Brain microvascular endothelial cell (primary cell): ENCODE measurements around the gene OTOR.

Source experiments
- DNase-seq: peaks from one replicate; pipeline ENCODE4 v3.0.0-alpha.2; 2020
- H3K27ac ChIP-seq: fragments of 250-450 bp; sonication (Bioruptor Pico); 2 replicates; pipeline ENCODE4 v1.5.1; 2020; ENCODE audit warnings: mild to moderate bottlenecking, moderate library complexity
- H3K27me3 ChIP-seq: fragments of 250-450 bp; sonication (Bioruptor Pico); replicated peaks from 2 replicates; pipeline ENCODE4 v1.5.1; 2020; ENCODE audit warnings: mild to moderate bottlenecking
- H3K36me3 ChIP-seq: fragments of 250-450 bp; sonication (Bioruptor Pico); replicated peaks from 2 replicates; pipeline ENCODE4 v1.5.1; 2020; ENCODE audit warnings: mild to moderate bottlenecking
- H3K4me3 ChIP-seq: 2 replicates; pipeline ENCODE4 v1.5.1; 2011; ENCODE audit warnings: low read depth, mild to moderate bottlenecking, control low read depth, low read length, moderate library complexity
- CTCF ChIP-seq: IDR thresholded peaks from 2 replicates; pipeline ENCODE4 v1.5.1; 2011; ENCODE audit warnings: low read depth, mild to moderate bottlenecking, moderate library complexity, low read length, control low read depth, inconsistent platforms; ENCODE audit errors: missing control alignments
- in situ Hi-C: cut with HindIII; loops from 2 replicates; pipeline ENCODE4 v1.10.0; 2017; ENCODE audit warnings: low sequenced_read_pairs, low pct_ligation_motif_present

The OTOR gene

DNA sequence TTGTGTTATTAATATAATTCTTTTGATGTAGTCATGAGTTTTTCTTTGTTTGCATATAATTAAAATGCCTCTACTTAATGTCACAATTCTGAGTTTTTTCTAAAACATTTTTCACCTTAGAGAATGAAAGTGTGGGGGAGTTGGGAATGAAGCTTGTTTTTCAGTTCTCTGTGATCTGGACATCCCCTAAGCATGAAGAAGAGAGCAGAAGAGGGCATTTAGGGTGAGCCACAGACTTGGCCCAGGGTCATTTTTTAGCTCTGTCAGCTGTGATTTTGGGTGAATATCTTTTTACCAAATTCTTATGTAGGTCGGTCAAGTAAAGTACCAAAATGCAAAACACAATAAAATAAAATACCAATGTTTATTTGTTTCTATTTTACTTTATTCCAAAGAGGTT lies 3.9 kb downstream of the OTOR start:
- no peaks in the 10 kb centered on the region for H3K36me3 ChIP-seq
- DNase-seq, result no peak
- no peak overlapping the region for H3K4me3 ChIP-seq
- no peak overlapping the region for H3K27ac ChIP-seq
- no peak for TF ChIP-seq CTCF
- no peaks in the 10 kb centered on the region for H3K27me3 ChIP-seq
- in situ Hi-C loops, result no loop called here

DNA sequence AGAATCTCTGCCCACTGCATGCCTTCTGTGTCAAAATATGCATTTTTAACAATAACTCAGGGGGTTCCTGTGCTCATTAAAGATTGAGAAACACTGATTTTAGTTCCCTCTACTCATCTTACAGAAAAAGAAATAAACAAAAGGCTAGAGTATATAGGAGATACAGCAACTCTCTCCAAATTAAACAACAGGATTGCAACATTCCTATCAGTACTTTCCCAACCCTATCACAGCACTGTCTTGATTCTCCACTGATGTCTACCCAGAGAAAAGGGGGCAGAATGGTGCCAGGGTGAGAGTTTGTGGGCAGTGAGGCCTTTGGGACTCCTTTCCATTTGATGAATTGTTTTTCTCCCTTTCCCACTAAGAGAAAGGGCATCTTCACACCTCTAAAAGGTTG lies 4.7 kb downstream of the OTOR start:
- in situ Hi-C loops, result no loop called here
- DNase-seq, result no peak
- Histone ChIP-seq H3K27ac (no peak overlapping the region), H3K36me3 (no peaks in the 10 kb centered on the region), H3K4me3 (no peak overlapping the region), H3K27me3 (no peaks in the 10 kb centered on the region)
- TF ChIP-seq CTCF, result no peak

DNA sequence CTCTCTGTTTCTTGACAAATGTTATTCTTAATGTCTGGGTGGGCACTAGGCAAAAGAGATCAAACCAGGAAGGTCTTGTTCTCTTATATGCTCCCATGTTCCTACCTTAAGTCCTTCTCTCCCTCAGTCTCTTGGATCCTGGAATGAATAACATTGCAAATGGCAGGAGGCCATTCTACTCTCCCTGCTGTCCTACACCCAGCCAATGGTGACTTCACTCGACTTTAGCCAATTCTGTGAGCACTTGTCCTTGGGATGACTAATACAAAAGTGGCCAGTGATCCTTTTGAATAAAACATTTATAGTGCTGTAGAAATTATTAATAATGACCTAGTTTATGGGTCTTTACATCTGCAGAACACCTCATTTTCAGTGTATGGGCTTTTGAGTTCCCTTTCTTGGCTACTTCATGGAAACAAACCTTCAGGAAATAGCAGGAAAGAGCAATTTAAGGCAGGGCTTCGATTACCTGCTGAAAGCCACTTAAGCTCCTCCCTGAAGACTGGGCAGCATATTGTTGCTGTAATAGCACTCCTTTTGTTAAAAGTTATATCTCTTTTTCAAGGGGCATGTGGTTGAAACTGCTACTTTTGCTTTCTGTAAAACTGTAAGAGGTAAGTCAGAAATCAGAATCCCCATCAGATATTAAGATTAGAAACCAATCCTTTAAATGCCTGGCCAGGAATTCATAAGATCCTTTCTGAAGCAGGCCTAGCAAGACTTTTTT lies 10.5 kb downstream of the OTOR start:
- no peak for DNase-seq
- H3K36me3 ChIP-seq, result no peaks in the 10 kb centered on the region
- no peaks in the 10 kb centered on the region for H3K27me3 ChIP-seq
- H3K4me3 ChIP-seq, result no peak overlapping the region
- no peak for TF ChIP-seq CTCF
- H3K27ac ChIP-seq, result no peak overlapping the region
- in situ Hi-C loops, result no loop called here

DNA sequence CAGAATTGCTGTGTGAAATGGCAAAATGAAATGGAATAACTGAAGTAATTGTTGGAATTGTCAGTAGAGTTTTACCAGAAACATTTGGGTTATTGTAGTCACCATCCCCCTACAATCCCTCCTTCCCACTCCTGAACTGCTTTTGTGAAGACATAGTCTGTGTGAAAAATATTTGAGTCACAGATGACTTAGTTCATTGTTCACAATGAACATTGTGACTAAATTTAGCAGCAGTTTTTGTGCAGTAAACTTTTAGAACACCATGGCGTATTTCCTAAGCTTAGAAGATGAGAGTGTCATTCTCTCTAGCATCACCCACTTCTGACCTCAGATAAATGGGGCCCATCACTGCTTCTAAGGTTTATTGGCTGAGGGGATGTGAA lies 11.0 kb downstream of the OTOR start:
- Histone ChIP-seq H3K27ac (no peak overlapping the region), H3K4me3 (no peak overlapping the region), H3K36me3 (no peaks in the 10 kb centered on the region), H3K27me3 (no peaks in the 10 kb centered on the region)
- no peak for TF ChIP-seq CTCF
- no peak for DNase-seq
- in situ Hi-C loops, result no loop called here

GRCh38 chr20:16760431-16761304 lies 12.5 kb downstream of the OTOR start:
- H3K27ac ChIP-seq, result no peak overlapping the region
- no peak for DNase-seq
- no peaks in the 10 kb centered on the region for H3K36me3 ChIP-seq
- TF ChIP-seq CTCF, result no peak
- no peak overlapping the region for H3K4me3 ChIP-seq
- in situ Hi-C loops, result no loop called here
- no peaks in the 10 kb centered on the region for H3K27me3 ChIP-seq
